UCSD-AML1 (cell line): ENCODE results near the gene IQGAP3.

Experiments
- DNase-seq: peaks from one replicate; lab custom pipeline; 2025; ENCODE audit not compliant: unreplicated experiment; lab: John Stamatoyannopoulos, UW

IQGAP3 gene

DNA sequence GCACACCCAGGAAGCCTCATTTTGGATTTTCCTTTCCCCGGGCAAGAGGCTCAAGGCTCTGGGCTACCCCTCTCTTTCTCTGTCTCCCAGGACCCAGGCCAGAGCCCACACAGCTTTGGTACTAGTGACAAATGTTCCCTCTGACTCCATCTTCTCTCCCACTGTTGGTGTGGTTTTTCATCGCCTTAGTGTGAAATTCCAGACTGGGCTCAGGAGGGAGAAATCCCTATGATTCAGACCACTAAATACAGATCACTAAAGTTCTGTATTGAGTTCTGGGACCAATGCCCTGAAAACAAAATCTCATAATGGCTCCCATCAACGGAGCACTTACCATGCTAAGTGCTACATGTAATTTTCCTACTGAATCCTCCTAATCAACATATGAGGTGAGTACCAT is 26.1 kb downstream of the IQGAP3 start:
- no peak for DNase-seq

DNA sequence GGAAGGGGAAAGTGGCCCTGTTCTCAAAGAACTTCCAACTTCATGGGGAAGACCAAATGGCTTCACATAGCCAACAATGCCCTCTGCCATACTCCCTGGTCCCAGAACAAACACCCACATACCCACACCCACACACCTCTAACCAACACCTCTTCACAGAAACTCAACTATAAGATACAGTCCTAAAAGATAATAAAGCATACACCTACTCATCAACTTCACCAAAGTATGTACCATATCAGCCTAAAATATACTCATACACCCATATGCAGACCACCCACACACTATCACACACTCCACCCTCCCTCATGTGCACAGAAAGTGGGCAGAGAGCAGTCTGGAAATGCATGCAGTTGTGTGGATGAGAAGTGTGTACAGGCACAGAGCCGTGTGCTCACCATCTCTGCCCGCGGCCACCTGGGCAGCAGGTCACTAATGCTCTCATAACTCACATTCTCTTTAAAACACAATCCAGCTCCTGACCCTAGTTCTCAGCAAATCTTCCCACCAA is 27.7 kb downstream of the IQGAP3 start:
- no peak for DNase-seq

DNA sequence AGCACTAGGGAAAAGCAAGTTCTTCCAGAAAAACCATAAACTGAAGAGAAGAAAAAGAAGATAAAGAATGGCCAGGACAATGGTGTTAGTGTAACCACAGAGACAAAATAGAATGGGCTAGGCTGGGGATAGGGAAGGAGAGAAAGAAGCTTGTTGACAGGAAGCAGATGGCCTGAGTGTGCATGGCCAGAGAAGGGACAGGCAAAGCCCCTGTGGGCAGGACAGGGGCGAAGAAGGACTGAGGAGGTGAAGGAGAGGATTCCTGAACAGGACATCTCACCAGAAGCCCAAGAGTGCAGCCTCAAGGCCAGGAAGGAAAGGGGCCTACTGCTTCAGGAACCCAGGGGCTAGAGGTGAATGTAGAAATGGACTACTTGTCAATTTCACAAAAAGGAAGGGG is 29.3 kb downstream of the IQGAP3 start:
- DNase-seq, result peak; percentile 26

- DNase-seq, result no peak
Observed at GRCh38 chr1:156540955-156541354, 31.4 kb downstream of the IQGAP3 start.

DNA sequence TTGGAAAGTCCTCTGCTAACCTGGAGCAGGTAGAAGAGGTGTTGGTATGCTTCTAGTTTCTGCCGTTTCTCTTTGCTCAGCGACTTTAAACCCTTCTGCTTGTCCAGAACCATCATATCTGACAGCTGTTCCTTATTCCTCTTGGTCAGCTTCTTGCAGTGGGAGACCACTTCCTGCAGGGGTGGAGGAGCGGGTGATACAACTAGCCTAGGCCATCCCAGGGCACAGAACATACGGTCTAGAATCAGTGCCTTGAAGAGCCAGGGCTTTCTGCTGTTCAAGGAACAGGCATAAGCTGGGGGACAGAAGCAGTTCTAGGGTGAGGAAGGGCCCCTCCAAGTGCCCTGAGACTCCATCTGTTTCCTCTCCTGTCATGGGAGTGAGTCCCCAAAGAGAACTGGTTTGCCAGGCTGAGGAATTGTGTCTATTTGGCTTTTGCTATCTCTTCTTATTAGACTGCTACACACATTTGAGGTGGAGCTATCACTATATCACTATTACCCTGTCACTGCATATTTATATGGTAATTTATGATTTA is 32.5 kb downstream of the IQGAP3 start:
- no peak for DNase-seq

- DNase-seq, result no peak
Observed at GRCh38 chr1:156538711-156539440, 33.5 kb downstream of the IQGAP3 start.

DNA sequence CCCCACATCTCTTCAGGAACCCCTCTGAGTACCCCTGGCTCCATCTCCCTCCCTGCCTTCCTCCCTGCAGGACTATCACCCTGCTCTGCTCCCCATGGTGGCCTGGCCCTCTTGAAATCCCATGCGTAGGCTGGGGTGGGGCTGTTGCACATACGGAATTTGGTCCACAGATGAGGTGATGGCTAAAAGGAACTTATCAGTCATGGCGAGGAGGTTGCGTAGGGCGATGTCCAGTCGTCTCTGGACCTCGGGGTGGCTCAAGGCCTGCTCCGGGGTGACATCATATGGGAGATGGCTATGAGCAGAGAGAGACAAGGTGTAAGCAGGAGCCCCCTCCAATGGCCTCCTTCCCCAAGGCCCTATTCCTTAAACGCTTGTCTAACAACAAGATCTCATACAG is 35.3 kb downstream of the IQGAP3 start:
- DNase-seq, result no peak

DNA sequence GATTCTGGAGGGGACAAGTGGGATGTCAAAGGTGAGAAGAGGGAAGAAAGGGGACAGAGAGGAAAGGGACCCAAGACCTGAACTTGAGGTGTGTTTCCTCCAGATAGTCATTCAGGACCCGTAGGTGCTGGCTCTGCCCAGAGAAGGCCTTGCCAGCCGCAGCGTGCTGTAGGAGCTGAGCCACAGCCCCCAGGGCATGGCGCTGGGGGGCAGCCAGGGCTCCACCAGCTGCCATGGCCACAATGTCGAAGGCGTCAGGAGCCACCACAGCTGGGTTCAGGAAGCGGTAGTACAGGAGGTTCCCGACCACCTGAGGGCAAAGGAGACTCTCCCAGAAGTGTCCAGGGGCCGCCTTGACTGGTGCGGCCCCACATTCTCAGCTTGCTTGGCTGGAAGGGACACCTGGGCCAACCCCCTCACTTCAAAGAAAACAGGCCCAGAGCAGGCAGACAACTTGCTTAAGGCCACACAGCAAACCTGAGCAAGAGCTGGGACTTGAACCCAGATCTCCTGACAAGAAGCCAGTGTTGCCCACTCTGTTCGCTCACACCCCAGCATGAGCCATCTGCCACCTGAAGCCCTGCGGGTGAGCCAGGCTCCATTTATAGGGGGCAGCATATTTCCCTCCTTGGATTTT is 37.8 kb downstream of the IQGAP3 start:
- DNase-seq, result no peak

DNA sequence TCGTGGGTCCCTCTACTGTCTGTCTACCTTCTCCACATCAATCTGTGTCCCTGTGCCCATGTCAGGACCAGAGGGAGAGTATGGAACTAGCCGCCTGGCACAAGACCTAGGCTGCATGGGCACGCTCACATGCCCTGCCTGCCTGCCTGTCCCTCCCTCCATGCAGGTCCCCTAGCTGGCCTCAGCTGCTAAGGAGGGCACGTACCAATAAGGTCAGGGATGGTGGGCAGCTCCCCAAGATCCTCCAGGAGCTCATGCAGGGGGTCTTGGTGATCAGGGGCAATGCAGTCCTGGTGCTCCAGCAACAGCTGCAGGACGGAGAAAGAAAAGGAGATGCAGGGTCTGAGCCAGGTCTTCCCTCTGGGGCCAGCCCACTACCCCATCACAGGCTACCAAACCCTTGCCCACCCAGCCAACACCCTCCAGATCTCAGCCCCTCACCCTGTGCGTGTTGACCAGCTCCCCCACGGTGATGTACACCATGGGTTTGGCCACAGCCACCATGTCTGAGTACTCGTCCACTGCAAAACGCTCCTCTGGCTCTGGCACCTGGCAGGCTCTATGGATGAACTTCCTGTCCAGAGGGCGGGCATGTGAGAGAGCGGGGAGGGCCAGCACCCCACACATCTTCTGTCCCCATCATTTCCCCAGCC is 38.7 kb downstream of the IQGAP3 start:
- DNase-seq, result no peak

DNA sequence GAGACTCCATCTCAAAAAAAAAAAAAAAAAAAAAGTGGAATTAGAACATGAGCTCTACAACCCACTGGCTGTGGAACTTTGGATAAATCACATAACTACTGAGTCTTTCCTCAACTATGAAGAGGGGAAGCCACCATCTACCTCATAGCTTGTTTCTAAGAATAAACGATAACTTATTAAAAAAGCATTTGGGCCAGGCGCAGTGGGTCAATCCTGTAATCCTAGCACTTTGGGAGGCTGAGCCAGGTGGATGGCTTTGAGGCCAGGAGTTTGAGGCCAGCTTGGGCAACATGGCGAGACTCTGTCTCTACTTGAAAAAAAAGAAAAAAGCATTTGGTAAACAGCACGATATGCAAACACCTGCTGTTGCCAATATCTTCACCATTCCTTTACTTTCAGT is 40.0 kb downstream of the IQGAP3 start:
- no peak for DNase-seq

DNA sequence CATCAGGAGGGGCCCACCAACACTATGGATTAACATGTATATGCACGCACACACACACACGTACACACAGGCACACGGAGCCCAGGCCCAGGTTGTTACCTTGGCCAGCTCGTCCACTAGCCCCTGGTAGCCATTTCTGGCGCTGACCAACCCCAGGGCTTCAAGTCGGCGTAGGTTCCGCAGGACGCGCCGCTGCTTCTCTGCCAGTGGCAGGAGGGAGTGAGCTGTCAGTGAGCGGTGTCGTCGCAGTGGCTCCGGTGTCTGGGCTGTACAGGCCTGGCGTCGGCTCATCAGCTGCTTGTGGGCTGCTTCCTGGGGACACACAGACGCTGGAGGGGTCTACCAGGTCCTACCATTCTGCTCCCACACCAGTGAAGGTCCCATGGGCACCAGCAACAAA is 42.4 kb downstream of the IQGAP3 start:
- no peak for DNase-seq

GRCh38 chr1:156528875-156529425 is 43.4 kb downstream of the IQGAP3 start:
- no peak for DNase-seq

- no peak for DNase-seq
Observed at GRCh38 chr1:156528231-156528630, 44.1 kb downstream of the IQGAP3 start.

DNA sequence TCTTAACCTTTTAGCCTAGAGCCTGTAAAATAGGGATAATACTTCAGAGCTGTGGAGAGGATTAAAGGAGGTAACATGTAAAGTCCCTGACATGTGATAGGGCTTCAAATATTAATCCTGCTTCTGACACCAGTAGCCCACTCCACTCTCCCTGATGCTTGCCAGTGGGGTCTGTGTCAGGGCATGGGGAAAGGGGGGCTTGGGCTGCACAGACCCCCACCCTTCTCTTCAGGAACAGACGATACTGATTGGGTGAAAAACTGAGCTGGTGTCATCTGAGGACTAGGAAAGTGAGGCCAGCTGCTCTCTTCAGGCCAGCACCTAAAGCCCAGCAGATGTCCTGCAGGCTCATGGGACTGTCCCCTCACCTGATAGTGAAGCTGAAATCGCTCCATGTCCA is 44.8 kb downstream of the IQGAP3 start:
- DNase-seq, result no peak

GRCh38 chr1:156525856-156526489 is 46.4 kb downstream of the IQGAP3 start:
- no peak for DNase-seq

GRCh38 chr1:156525071-156525501 is 47.3 kb downstream of the IQGAP3 start:
- peak; percentile 42 for DNase-seq

DNA sequence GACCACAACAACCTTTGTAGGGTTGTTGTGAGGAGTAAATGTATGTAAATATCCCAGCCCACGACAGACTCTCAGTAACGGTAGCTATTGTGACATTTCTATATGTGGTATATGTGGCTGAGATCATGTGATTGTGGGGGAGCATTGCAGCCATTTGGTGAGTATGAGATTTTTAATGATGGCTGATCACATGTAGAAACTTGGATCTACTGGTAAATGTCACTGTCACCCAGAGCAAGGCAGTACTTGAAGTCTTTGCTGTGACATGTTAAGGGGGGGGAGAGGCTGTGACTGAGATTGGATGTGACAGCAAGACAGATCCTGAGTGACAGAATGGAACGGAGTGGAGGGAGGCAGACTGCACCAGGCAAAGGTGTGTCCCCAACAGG is 47.9 kb downstream of the IQGAP3 start:
- no peak for DNase-seq

DNA sequence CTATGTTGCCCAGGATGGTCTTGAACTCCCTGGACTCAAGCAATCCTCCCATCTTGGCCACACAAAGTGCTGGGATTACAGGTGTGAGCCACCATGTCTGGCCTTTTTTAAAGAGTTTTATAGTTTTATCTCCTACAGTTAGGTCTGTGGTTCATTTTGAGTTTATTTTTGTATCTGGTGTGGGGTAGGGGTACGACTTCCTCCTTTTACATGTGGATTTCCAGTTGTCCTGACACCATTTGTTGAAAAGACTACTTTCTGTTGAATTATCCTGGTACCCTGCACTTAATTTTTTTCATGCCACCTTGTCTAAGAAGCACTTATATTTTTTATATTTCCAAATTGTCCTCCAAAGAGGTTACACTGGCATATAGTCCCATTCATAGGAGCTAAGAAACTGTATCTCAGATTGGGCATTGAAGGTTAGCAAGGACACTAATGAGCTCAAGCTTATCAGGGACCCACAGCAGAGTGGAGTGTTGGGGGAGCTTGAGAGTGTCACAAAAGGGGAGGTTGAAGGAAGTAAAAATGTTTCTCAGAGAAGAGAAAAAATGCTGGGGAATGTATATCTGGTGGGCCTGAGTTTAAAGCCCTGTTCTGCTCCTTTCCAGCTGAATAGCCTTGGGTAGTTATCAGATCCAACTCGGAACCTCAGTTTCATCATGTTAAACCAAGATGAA is 48.4 kb downstream of the IQGAP3 start:
- DNase-seq, result no peak

GRCh38 chr1:156522443-156522970 is 49.9 kb downstream of the IQGAP3 start:
- no peak for DNase-seq

DNA sequence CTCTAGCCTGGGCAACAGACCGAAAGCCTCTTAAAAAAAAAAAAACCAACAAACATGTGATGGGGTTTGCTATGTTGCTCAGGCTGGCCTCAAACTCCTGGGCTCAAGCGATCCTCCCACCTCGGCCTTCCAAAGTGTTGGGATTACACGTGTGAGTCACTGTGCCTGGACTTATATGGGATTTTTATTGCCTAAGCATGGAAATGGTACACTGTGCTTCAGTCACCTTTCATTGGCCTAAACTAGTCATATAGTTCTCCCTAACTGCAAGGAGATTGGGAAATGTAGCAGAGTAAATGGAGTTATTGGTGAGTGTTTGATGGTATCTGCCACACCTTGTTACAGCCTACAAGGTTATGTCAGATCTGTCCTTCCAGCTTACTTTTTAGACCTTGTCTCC is 54.6 kb downstream of the IQGAP3 start:
- no peak for DNase-seq
